ENCODE measurements around the gene FAM216B. TPM values are rescaled to one million over a fixed set of nuclear protein-coding genes. Genes with fewer than 3 reads are reported as not detected.
"Not testable (repeated sequence)": the region's sequence is repeated elsewhere in the genome, so short reads cannot be mapped to it uniquely, and the experiment has no call there.

Gene FAM216B
- total and polyA plus RNA-seq, 8 donors, result under 0.01 to 0.18 (median 0.03) TPM; not detected in 5

DNA sequence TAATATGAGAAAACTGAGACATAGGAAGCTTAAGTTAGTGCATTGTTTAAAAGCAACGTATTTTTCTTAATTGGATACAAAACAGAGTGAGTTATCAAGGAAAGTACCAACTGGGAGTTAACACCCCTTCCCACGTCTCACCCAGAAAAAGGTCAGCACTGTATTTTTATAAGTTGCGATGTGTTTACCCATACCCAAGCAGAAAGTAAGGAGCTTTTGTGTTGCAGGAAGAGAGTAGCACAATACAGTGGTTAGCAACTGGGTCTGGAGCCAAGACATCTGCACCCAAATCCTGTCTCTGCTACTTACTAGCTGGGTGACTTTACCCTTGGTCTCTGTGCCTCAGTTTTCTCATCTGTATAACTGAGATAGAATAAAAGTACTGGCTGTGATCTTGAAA lies 34.3 kb downstream of the FAM216B start:
- no peaks in the 10 kb centered on the region for H3K36me3 ChIP-seq
- H3K27me3 ChIP-seq, result no peaks in the 10 kb centered on the region
- peaks cover 0 to 8% (median 2%) of the 10 kb centered on the region in 4 donors for H3K9me3 ChIP-seq
- no peak for DNase-seq
- 42 to 53% (median 47%) methylated on average over 3 of the region's 3 CpGs for WGBS, 5 donors
- intact Hi-C loops (cut with DNase I; ENCODE audit: low total_unique reads), result no loop called here
- no peak overlapping the region for H3K4me3 ChIP-seq
- no peaks in the 10 kb centered on the region for H3K4me1 ChIP-seq
- no peak overlapping the region for H3K27ac ChIP-seq
- TF ChIP-seq EP300 (IDR thresholded peaks at IDR 0.05) (no peak), POLR2A (IDR thresholded peaks at IDR 0.05) (no peak), POLR2AphosphoS5 (IDR thresholded peaks at IDR 0.05) (no peak)
- TF ChIP-seq, protein P1, sequence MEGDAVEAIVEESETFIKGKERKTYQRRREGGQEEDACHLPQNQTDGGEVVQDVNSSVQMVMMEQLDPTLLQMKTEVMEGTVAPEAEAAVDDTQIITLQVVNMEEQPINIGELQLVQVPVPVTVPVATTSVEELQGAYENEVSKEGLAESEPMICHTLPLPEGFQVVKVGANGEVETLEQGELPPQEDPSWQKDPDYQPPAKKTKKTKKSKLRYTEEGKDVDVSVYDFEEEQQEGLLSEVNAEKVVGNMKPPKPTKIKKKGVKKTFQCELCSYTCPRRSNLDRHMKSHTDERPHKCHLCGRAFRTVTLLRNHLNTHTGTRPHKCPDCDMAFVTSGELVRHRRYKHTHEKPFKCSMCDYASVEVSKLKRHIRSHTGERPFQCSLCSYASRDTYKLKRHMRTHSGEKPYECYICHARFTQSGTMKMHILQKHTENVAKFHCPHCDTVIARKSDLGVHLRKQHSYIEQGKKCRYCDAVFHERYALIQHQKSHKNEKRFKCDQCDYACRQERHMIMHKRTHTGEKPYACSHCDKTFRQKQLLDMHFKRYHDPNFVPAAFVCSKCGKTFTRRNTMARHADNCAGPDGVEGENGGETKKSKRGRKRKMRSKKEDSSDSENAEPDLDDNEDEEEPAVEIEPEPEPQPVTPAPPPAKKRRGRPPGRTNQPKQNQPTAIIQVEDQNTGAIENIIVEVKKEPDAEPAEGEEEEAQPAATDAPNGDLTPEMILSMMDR (IDR thresholded peaks at IDR 0.05), result no peak

DNA sequence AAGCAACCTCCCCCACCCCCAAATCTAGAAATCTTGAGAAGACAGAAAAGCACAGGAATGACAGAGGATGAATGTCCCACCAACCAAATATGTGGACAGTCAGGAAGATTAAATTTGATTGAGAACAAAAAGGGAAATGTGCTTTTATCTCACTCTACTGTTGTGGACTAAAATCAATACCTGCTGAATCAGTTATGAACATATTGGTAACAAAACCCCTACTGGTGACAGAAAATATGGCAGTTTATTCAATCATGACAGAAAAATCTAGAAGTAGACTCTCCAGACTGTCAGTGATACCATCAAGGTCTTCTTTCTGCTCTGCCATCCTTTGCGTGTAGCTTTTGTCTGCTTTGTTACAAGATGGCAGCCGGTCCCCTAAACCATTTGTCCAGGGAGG lies 35.2 kb downstream of the FAM216B start:
- DNase-seq, result no peak
- 94 to 100% (median 98%) methylated on average over 2 of the region's 2 CpGs for WGBS, 5 donors
- H3K27me3 ChIP-seq, result no peaks in the 10 kb centered on the region
- H3K4me1 ChIP-seq, result no peaks in the 10 kb centered on the region
- H3K9me3 ChIP-seq, result peaks cover 0 to 8% (median 2%) of the 10 kb centered on the region in 4 donors
- intact Hi-C loops (cut with DNase I; ENCODE audit: low total_unique reads), result no loop called here
- no peak overlapping the region for H3K27ac ChIP-seq
- no peak overlapping the region for H3K4me3 ChIP-seq
- H3K36me3 ChIP-seq, result no peaks in the 10 kb centered on the region
- no peak for TF ChIP-seq POLR2A (IDR thresholded peaks at IDR 0.05)
- TF ChIP-seq, protein P1 (IDR thresholded peaks at IDR 0.05), result no peak
- TF ChIP-seq EP300 (IDR thresholded peaks at IDR 0.05), result no peak
- no peak for TF ChIP-seq POLR2AphosphoS5 (IDR thresholded peaks at IDR 0.05)

DNA sequence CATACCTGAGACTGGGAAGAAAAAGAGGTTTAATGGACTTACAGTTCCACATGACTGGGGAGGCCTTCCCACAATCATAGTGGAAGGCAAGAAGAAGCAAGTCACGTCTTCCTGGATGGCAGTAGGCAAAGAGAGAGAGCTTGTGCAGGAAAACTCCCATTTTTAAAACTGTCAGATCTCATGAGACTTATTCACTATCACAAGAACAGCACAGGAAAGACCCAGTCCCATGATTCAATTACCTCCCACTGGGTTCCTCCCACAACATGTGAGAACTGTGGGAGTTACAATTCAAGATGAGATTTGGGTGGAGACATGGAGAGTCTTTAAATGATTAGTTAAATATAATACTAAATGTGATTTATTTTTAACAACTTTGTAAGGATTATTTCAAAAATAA lies 38.3 kb downstream of the FAM216B start:
- H3K27me3 ChIP-seq; H3K4me3 ChIP-seq; H3K27ac ChIP-seq; intact Hi-C loops (cut with DNase I; ENCODE audit: low total_unique reads); DNase-seq; H3K4me1 ChIP-seq; H3K9me3 ChIP-seq; H3K36me3 ChIP-seq: not testable (repeated sequence)
- 54 to 83% (median 68%) methylated on average over 1 of the region's 1 CpG for WGBS, 5 donors

DNA sequence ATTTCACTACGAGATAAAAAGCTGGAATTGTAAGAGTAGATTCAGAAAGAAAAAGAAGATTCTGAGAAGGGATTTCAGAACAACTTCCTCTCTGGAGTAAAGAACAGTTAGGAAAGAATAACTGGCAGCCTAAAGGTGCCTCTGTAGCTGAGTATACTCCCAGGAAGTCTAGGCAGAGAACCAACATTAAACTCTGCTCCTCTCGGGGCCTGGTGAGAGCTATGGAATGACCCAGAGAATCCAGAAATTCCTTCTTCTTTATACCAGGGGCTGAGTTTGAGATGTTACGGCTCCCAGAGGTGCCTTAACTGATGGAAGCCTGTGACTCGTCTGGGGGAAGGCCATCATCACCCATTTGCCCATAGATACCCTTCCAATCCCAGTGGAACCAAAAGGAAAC lies 39.1 kb downstream of the FAM216B start:
- H3K4me3 ChIP-seq, result no peak overlapping the region
- intact Hi-C loops (cut with DNase I; ENCODE audit: low total_unique reads), result no loop called here
- H3K27me3 ChIP-seq, result no peaks in the 10 kb centered on the region
- no peak for DNase-seq
- H3K9me3 ChIP-seq, result peaks cover 0 to 8% (median 2%) of the 10 kb centered on the region in 4 donors
- no peak overlapping the region for H3K27ac ChIP-seq
- 60 to 75% (median 65%) methylated on average over 4 of the region's 4 CpGs for WGBS, 5 donors
- TF ChIP-seq POLR2A (IDR thresholded peaks at IDR 0.05), result no peak
- no peak for TF ChIP-seq EP300 (IDR thresholded peaks at IDR 0.05)
- TF ChIP-seq POLR2AphosphoS5 (IDR thresholded peaks at IDR 0.05), result no peak
- TF ChIP-seq, protein P1 (IDR thresholded peaks at IDR 0.05), result no peak
- no peaks in the 10 kb centered on the region for H3K36me3 ChIP-seq
- H3K4me1 ChIP-seq, result no peaks in the 10 kb centered on the region

DNA sequence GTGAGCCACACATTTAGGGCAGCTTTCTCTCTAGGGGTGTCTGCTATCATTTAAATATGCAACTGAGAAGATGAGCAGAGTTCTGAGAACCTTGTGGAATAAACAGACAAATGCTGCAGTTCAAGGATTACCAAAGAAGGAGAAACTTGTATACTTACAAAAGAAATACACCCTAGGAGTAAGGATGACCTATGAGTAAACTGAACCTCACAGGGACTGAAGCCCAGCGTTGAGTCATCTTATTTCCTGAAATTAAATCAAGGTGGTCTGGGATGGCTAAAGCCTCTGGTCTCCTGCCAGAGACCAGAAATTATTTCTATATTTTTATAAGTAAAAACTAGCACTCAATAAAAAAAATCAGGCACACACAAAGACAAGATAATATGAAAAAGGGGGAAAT lies 40.1 kb downstream of the FAM216B start:
- intact Hi-C loops (cut with DNase I; ENCODE audit: low total_unique reads), result no loop called here
- no peaks in the 10 kb centered on the region for H3K27me3 ChIP-seq
- H3K9me3 ChIP-seq, result peaks cover 0 to 8% (median 2%) of the 10 kb centered on the region in 4 donors
- 52 to 79% (median 68%) methylated on average over 1 of the region's 1 CpG for WGBS, 5 donors
- H3K4me3 ChIP-seq, result no peak overlapping the region
- no peak for DNase-seq
- no peaks in the 10 kb centered on the region for H3K36me3 ChIP-seq
- TF ChIP-seq EP300 (IDR thresholded peaks at IDR 0.05), result no peak
- TF ChIP-seq, protein P1 (IDR thresholded peaks at IDR 0.05), result no peak
- TF ChIP-seq POLR2AphosphoS5 (IDR thresholded peaks at IDR 0.05), result no peak
- no peak for TF ChIP-seq POLR2A (IDR thresholded peaks at IDR 0.05)
- no peaks in the 10 kb centered on the region for H3K4me1 ChIP-seq
- H3K27ac ChIP-seq, result no peak overlapping the region
